Esophagus (tissue), 2 donors: Measurements from ENCODE around the gene GPR183. TPM values are rescaled to one million over a fixed set of nuclear protein-coding genes. Genes with fewer than 3 reads are reported as not detected.
A peak's percentile ranks its signal among the peaks of the same experiment; 100 is the strongest.

Experiments used
- H3K27ac ChIP-seq, 2 donors: one replicate each; pipeline ENCODE4 v1.5.1; 2013; ENCODE audit warnings: low read depth in 2 of 2, mild to moderate bottlenecking in 2 of 2, inconsistent platforms in 1 of 2, low read length in 1 of 2, moderate library complexity in 1 of 2
- H3K27me3 ChIP-seq, 2 donors: one replicate each; pipeline ENCODE4 v1.6.1; 2013; ENCODE audit warnings: low read length in 2 of 2, control low read depth in 1 of 2, mild to moderate bottlenecking in 1 of 2; ENCODE audit not compliant: insufficient read depth in 2 of 2, control insufficient read depth in 1 of 2
- H3K36me3 ChIP-seq, 2 donors: one replicate each; pipeline ENCODE4 v1.6.1; 2013; ENCODE audit warnings: low read length in 1 of 2; ENCODE audit not compliant: control insufficient read depth in 2 of 2, insufficient read depth in 2 of 2
- H3K4me1 ChIP-seq, 2 donors: one replicate each; pipeline ENCODE4 v1.6.1; 2013; ENCODE audit warnings: low read length in 1 of 2; ENCODE audit not compliant: control insufficient read depth in 2 of 2, insufficient read depth in 2 of 2
- H3K4me3 ChIP-seq, 2 donors: one replicate each; pipeline ENCODE4 v1.5.1; 2013; ENCODE audit warnings: low read length in 2 of 2, mild to moderate bottlenecking in 2 of 2, low read depth in 1 of 2, moderate library complexity in 1 of 2
- H3K9me3 ChIP-seq, 2 donors: one replicate each; pipeline ENCODE4 v1.6.1; 2013; ENCODE audit warnings: mild to moderate bottlenecking in 2 of 2, low read depth in 1 of 2, low read length in 1 of 2, moderate library complexity in 1 of 2; ENCODE audit not compliant: control insufficient read depth in 2 of 2, insufficient read depth in 1 of 2
- WGBS, 2 donors: extraction: QIAGEN DNeasy Blood & Tissue Kit; methylation state at CpG; one replicate each; pipeline ENCODE4 v1.1.7; 2013; 5-methylcytosine and 5-hydroxymethylcytosine counted together
- polyA plus RNA-seq, 2 donors: library from polyadenylated mRNA; stranded (reverse); fragments of 200-250 nt; gene quantifications; one replicate each; pipeline ENCODE4 v1.2.3, GENCODE V29; 2013
- donor health status: healthy with polysubstance abuse.
- donor health status: Bipolar disorder and iron deficiency.

The GPR183 gene
- polyA plus RNA-seq, 2 donors: 1.5 to 2.2 TPM

DNA sequence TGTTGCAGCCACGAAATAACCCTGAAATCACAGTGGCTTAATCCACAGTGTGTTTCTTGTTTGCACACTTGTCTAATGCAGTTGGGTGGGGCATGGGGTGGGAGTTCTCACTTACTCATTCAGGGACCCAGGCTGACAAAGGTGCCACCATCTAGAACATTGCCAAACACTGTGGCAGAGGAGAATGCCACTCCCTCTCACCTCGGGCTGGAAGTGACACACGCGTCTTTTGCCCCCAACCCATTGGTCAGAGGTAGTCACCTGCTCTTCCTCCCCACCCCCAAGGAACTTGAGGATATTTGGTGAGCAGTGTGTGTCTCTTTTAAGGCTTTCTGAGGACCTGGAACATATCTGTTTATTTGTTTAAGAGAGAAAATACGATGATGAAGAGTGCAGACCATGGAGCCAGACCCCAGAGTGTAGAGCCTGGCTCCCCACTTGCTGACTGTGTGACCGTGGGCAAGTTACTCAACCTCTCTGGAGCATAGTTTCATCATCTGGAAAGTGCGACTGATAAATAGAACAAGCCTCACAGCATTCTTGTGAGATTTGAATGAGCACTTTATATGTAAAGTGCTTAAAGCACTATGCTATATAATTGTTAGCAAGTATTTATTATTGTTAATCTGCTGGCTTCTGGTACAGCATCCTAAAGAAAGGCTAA is 17.4 kb downstream of the GPR183 start:
- Histone ChIP-seq H3K9me3 (no peaks in the 10 kb centered on the region), H3K4me1 (no peaks in the 10 kb centered on the region), H3K36me3 (no peaks in the 10 kb centered on the region), H3K4me3 (no peak overlapping the region), H3K27me3 (no peaks in the 10 kb centered on the region), H3K27ac (peak overlapping the region; percentile 73 to 90)
- WGBS, 2 donors: 54 to 74% methylated on average over 7 of the region's 7 CpGs

DNA sequence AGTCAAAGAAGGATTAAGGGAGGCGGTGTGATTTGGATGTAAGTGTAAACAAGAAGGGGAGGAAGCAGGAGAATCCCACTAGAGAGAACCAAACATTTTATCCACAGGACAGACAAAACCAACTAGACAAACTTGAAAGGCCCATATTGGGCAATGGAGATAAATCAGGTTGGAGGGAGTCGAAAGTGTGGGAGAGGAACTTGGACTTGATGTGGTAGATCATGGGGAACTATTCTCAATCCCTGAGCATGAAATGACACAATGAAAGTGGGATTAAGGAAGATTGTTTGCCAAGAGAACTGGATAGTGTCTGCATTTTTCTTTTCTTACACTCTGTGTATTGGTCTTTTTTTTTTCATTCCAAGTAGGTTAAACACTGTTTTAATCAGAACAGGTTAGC is 17.9 kb downstream of the GPR183 start:
- Histone ChIP-seq H3K4me3 (no peak overlapping the region), H3K27me3 (no peaks in the 10 kb centered on the region), H3K4me1 (no peaks in the 10 kb centered on the region), H3K27ac (peak overlapping the region; percentile 26 to 78), H3K9me3 (no peaks in the 10 kb centered on the region), H3K36me3 (no peaks in the 10 kb centered on the region)
- 49 to 58% methylated on average over 2 of the region's 2 CpGs for WGBS, 2 donors

GRCh38 chr13:99288089-99288488 is 19.1 kb downstream of the GPR183 start:
- Histone ChIP-seq H3K4me1 (no peaks in the 10 kb centered on the region), H3K36me3 (no peaks in the 10 kb centered on the region), H3K27me3 (no peaks in the 10 kb centered on the region), H3K27ac (peak overlapping the region in 1 of 2 donors; percentile 71), H3K9me3 (no peaks in the 10 kb centered on the region), H3K4me3 (no peak overlapping the region)
- 45 to 57% methylated on average over 2 of the region's 2 CpGs for WGBS, 2 donors

GRCh38 chr13:99287551-99287950 is 19.6 kb downstream of the GPR183 start:
- Histone ChIP-seq H3K4me1 (no peaks in the 10 kb centered on the region), H3K27me3 (no peaks in the 10 kb centered on the region), H3K9me3 (no peaks in the 10 kb centered on the region), H3K36me3 (no peaks in the 10 kb centered on the region), H3K27ac (peak overlapping the region in 1 of 2 donors; percentile 30), H3K4me3 (no peak overlapping the region)
- 29 to 57% methylated on average over 4 of the region's 4 CpGs for WGBS, 2 donors

DNA sequence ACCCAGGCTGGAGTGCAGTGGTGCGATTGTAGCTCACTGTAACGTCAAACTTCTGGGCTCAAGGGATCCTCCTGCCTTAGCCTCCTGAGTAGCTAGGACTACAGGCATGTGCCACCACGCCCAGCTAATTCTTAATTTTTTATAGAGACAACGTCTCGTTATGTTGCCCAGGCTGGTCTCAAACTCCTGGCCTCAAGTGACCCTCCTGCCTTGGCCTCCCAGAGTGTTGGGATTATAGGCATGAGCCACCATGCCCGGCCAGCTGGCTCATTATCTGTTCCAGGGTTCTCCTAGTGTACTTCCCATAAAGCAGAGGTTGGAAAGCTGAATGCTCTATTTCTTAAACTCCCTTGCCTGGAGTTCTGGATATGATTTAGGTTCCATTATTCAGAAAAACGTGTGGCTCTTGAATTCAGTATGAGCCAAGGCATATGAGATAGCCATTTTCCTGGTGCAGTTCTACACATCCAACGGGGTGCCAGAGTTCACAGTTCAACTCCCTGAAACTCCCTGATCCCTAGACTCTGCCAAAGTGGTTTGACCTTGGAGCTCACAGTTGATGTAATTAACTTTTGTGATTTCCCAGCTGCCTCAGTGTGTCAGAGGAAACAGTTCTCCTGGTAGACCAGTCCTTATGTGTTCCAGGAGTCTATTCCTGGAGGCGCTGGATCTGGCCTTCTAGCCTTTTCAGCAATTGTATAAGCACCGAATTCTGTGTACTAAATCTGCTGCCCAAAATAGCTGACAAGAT is 21.6 kb downstream of the GPR183 start:
- no peak overlapping the region for H3K4me3 ChIP-seq
- WGBS, 2 donors: 71 to 79% methylated on average over 10 of the region's 10 CpGs

DNA sequence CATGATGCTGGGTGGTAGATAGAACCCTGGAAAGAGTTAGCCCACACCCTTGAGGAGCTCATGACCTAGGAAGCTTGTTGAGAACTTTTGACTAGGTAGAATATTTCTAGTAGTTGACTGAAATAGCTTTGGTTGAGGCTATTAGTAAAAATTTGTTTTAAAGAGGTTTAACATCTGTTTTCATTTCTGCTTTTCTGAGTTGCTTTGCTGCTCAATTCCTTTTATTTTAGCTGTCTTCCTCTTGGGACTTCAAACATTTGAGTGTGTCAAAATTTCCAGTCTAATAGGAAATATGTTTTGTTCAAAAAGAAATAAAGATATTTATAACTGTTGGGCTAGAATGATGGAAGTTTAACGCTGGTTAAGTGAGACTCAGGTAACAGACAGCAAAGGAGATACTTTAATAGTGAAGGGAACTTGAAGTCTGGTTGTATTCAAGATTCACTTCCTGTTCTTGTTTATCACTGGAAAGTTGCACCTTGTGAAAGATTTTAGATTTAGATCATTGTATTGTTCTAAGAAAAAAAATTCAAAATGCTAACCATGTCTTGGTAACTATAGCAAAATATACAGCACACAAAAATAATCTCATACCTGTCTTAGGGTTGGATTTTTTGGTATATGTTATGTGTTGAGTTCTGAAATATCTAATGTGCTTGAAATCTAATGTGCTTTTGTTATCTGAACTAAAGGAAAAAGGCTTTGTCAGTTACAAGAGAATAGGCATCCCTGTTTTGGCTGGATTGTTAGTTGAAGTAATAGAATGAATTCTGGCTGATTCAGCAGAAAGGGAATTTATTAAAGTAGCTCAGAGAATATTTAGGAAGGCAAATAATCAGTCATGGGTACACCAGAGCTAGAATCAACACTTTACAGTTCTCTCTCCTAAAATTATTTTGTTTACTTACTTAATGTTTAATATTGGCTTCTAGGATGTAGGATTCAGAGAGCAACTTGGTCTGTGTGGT is 24.7 kb downstream of the GPR183 start:
- Histone ChIP-seq H3K9me3 (no peaks in the 10 kb centered on the region), H3K27me3 (no peaks in the 10 kb centered on the region), H3K27ac (peak overlapping the region; percentile 54 to 66), H3K4me3 (no peak overlapping the region), H3K4me1 (peaks cover 0 to 4% of the 10 kb centered on the region in 2 donors), H3K36me3 (peaks cover 0 to 5% of the 10 kb centered on the region in 2 donors)
- 55 to 56% methylated on average over 1 of the region's 1 CpG for WGBS, 2 donors

More for the DNA sequence above, 21.6 kb downstream of the GPR183 start:
- H3K9me3 ChIP-seq: no peaks in the 10 kb centered on the region
- no peaks in the 10 kb centered on the region for H3K27me3 ChIP-seq
- H3K36me3 ChIP-seq: peaks cover 0 to 5% of the 10 kb centered on the region in 2 donors
- H3K27ac ChIP-seq: peak overlapping the region in 1 of 2 donors; percentile 13
- peaks cover 0 to 4% of the 10 kb centered on the region in 2 donors for H3K4me1 ChIP-seq

DNA sequence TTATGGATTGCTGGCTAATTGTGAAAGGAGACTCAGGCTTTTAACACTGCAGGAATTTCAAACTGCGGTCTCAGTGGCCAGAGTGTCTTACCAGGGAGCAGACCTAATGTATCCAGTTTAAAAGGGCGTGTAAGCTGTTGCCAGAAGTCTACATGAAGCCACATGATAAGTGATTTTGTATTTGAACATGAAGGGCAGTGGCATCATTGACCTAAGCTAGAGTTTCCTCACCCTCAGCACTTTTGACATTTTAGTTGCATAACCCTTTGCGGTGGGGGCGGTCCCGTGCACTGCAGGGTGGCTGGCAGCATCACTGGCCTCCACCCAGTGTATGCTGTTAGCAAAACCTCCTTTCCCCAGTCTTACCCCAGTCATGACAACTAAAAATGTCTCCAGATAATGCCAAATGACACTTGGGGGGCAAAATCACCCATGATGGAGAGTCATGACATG is 25.4 kb downstream of the GPR183 start:
- Histone ChIP-seq H3K9me3 (no peaks in the 10 kb centered on the region), H3K27me3 (no peaks in the 10 kb centered on the region), H3K4me3 (no peak overlapping the region), H3K36me3 (peaks cover 0 to 5% of the 10 kb centered on the region in 2 donors), H3K4me1 (peaks cover 0 to 4% of the 10 kb centered on the region in 2 donors), H3K27ac (peak overlapping the region; percentile 54 to 66)
- 73 to 79% methylated on average over 5 of the region's 5 CpGs for WGBS, 2 donors

GRCh38 chr13:99280166-99280565 is 27.0 kb downstream of the GPR183 start:
- Histone ChIP-seq H3K4me3 (no peak overlapping the region), H3K4me1 (peaks cover 0 to 4% of the 10 kb centered on the region in 2 donors), H3K27ac (peak overlapping the region; percentile 52 to 78), H3K9me3 (no peaks in the 10 kb centered on the region), H3K27me3 (no peaks in the 10 kb centered on the region), H3K36me3 (peaks cover 0 to 5% of the 10 kb centered on the region in 2 donors)
- 76 to 79% methylated on average over 3 of the region's 3 CpGs for WGBS, 2 donors

- peaks cover 0 to 4% of the 10 kb centered on the region in 2 donors for H3K4me1 ChIP-seq
- H3K36me3 ChIP-seq: peaks cover 0 to 5% of the 10 kb centered on the region in 2 donors
- 90 to 95% methylated on average over 2 of the region's 2 CpGs for WGBS, 2 donors
Observed at GRCh38 chr13:99279637-99280036, 27.6 kb downstream of the GPR183 start.

More at GRCh38 chr13:99279637-99280036, 27.6 kb downstream of the GPR183 start:
- no peaks in the 10 kb centered on the region for H3K27me3 ChIP-seq
- H3K4me3 ChIP-seq: no peak overlapping the region
- no peaks in the 10 kb centered on the region for H3K9me3 ChIP-seq
- peak overlapping the region; percentile 52 to 72 for H3K27ac ChIP-seq
